ENCODE data around the gene MORC2.

DNA sequence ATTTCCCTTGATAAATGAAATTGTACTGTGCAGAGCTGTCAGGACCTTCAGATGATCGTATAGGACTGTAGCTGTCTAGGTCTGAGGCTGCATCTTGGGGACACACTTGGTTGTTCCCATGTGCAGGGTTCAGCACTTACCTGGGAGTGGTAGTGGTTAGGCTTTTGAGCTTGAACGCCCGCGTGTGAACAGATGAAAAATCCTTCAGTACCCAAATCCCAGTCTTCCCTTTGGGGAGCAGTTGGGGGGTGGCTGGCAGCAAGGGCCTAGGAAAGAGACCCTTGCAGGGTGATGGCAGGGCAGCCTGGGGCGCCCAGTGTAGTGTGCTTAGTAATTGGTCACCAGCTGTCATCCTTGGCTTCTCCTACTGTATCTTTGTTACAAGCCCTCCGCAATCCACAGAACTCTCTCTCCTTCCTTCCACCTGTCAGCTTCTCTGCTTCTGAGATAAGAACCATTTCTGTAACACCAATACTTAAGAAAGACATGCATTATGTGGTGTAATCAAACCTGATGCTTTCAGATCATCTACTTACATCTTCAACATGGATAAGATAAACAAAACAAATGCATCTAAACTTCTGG is 64.6 kb downstream of the MORC2 start:
- TF ChIP-seq, protein P1, sequence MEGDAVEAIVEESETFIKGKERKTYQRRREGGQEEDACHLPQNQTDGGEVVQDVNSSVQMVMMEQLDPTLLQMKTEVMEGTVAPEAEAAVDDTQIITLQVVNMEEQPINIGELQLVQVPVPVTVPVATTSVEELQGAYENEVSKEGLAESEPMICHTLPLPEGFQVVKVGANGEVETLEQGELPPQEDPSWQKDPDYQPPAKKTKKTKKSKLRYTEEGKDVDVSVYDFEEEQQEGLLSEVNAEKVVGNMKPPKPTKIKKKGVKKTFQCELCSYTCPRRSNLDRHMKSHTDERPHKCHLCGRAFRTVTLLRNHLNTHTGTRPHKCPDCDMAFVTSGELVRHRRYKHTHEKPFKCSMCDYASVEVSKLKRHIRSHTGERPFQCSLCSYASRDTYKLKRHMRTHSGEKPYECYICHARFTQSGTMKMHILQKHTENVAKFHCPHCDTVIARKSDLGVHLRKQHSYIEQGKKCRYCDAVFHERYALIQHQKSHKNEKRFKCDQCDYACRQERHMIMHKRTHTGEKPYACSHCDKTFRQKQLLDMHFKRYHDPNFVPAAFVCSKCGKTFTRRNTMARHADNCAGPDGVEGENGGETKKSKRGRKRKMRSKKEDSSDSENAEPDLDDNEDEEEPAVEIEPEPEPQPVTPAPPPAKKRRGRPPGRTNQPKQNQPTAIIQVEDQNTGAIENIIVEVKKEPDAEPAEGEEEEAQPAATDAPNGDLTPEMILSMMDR (IDR thresholded peaks at IDR 0.05) = no peak
- TF ChIP-seq POLR2A (IDR thresholded peaks at IDR 0.05) = no peak
